SH-SY5Y (cell line): ENCODE data around the gene HSF4.

Source experiments
- GATA2 ChIP-seq: IDR thresholded peaks from 2 replicates; pipeline ENCODE4 v1.6.1; 2011; ENCODE audit warnings: mild to moderate bottlenecking, low read depth, low read length
- GATA3 ChIP-seq: IDR thresholded peaks from 2 replicates; pipeline ENCODE4 v1.6.1; 2011; ENCODE audit warnings: low read depth, mild to moderate bottlenecking, low read length, moderate library complexity

DNA sequence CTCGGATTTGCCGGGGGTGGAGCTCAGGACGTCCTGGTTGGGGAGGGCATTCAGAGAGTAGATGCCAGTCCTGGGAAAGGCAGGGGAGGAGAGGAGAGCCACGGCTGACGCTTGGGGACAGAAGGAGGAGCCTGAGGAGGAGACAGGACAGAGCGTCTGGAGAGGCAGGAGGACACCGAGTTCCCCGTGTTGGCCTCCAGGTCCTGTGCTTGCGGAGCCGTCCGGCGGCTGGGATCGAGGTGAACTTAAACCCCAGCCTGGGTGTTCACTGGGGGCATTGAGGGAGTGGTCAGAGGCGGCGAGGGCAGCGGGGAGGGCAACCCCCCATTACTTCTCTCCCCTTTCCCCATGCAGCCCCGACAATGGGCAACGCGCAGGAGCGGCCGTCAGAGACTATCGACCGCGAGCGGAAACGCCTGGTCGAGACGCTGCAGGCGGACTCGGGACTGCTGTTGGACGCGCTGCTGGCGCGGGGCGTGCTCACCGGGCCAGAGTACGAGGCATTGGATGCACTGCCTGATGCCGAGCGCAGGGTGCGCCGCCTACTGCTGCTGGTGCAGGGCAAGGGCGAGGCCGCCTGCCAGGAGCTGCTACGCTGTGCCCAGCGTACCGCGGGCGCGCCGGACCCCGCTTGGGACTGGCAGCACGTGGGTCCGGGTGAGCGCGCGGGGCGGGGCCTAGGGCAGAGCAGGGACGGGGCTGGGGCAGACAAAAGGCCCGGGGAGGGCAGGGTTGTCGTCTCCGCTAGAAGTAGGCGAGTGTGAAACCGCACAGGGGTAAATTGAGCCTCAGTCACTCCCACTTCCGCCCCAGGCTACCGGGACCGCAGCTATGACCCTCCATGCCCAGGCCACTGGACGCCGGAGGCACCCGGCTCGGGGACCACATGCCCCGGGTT is 9.5 kb downstream of the HSF4 start:
- TF ChIP-seq GATA3 (no peak), GATA2 (no peak)
